Body of pancreas (tissue), 4 donors: Measurements from ENCODE around the gene CLCNKB.
A peak's percentile ranks its signal among the peaks of the same experiment; 100 is the strongest.

ENCODE experiments used
- CTCF ChIP-seq, 7 experiments: fragments of 450-650 bp in 4 of 7; fragments of 200-600 bp in 3 of 7; sonication (generic) in 3 of 7; IDR thresholded peaks; one replicate each; pipeline ENCODE4 v1.5.1; 2016 to 2019; ENCODE audit warnings: antibody characterized with exemption in 7 of 7
- POLR2A ChIP-seq, 3 donors: fragments of 450-650 bp; IDR thresholded peaks; one replicate each; pipeline ENCODE4 v1.6.1; 2016; ENCODE audit warnings: antibody characterized with exemption in 3 of 3, mild to moderate bottlenecking in 2 of 3

GRCh38 chr1:16032388-16033102 is 11.0 kb upstream of the CLCNKB start:
- TF ChIP-seq CTCF (IDR thresholded peaks at IDR 0.05) (peak; percentile 87 to 97 (median 96)), POLR2A (IDR thresholded peaks at IDR 0.05) (no peak)
